ENCODE results near the gene RAPGEF3.

Gene RAPGEF3

DNA sequence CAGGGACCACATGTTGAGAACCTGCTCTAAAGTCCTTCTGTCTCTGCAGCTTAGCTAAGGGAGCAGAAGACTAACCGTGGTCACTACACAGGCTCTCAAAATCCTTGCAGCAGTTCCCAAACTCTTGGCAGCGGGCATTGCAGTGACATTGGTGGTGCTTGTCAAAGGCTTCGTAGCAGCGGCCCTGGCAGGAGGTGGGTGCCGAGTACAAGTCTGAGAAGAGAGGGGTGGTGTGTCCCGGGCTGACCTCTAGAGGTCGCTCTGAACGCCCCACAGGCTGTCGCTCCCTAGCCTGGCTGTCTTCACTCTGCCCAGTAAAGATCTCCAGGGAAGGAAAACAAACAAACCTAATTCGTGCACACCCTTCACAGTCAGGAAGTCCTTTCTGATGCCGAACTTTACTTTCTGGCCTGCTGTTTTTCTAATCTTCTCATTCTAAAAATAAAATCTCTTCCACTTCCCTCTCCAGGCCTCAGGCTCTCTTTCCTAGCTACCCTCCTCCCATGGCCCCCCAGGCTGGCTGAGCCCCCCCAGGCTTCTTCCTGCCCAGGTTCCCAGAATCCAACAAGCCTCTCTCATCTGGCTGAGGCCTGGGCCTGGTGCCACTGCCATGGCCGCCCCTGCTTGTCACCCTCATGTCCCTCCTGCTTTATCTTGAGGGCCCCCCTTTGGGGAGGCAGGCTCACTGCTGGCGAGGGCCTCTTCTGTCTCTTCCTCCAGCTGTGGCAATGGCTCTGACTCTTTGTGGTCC lies 41.1 kb downstream of the RAPGEF3 start:
- peak; percentile 33 to 36 for DNase-seq

DNA sequence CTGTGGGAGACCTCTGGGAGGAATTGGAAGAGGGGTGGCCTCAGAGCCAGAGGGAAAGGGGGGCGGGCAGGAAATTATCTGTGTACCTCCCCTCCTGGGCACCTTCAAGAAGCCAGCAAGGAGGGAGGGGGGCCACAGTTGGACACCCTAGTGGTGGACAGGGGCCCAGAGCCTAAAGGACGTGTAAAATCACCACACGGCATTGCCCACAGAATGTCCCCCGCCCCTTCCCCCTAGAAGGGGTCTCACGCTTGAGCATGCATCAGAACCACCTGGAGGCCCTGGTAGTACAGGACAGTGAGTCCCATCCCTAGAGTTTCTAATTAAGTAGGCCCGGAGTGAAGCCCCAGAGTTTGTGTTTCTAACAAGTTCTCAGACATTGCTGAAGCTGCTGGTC lies 41.6 kb downstream of the RAPGEF3 start:
- DNase-seq: no peak

DNA sequence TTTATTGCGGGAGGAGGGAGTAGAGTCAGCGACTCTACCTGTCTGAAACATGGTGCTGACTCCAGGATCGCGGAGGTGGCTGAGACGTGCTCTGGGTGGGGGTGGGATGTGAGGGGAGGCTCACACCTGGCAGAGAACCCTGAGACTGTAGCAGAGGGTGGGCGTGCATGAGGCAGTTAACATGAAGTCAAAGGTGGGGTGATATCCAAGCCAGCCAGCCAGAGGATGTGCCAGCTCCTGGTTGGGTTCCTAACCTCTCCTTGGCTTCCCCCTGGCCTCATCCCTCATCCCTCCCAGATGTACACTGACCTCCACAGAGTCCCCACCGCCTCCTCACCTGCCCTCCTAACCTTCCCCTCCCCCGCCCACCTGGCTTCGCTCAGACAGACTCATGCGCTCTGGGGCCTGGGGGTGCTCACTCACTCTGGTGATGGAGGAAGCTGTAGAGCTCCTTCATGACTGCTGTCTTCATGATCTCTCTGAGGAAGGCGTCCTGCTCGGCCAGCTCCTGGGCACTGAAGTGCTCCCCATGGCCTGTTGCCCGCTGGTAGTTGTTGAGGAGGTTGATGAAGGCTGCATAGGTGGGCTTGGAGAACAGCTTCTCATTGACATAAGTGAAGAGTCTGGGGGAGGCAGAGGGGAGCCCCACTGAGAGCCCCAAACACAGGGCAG lies 42.7 kb downstream of the RAPGEF3 start:
- DNase-seq: no peak

DNA sequence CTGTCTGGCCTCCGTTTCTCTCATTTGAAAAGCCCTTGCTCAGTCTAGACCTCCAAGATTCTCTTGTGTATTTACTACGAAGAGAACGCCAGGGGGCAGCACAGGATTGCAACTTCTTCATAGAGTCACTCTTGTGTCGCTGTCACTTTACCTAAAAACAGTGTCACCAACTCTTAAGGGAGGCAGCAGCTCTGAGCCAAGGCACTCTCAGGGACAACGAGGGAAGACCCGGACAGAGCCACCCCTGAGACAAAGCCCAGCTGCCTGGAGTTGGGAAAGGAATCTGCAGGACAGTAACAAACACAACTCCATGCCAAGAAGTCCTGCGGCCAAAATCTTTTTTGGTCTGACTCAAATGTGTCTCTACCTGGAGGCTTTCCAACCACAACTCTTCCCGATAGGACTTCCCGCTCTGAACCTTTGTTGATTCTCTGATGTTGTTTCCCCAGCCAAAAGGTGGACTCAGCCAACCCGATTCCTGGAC lies 43.2 kb downstream of the RAPGEF3 start:
- DNase-seq: peak; percentile 78 to 79

DNA sequence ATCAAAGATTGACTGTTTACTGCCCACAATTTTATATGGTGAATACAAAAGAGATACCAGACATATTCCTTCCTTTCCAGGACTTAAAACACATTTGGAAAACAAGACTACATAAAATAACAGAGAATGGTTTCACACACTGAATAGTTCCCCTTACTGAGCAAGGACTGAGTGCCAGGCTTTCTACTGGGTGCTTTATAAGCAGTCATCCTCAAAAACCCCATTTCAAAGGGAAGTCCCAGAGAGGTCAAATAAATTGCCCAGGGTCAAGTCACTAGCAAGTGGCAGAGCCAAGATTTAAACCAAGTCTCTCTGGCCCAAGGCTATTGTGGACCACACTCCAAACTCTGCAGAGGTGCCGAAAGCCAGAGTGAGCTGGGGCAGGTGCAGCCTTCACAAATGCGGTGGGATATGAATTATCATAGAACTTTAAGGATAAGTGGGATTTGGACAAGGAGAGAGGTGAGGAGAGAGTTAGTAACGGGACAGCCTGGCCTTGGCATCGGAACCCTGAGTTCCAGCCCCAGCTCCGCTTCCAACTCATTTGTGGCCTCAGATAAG lies 43.8 kb downstream of the RAPGEF3 start:
- no peak for DNase-seq

DNA sequence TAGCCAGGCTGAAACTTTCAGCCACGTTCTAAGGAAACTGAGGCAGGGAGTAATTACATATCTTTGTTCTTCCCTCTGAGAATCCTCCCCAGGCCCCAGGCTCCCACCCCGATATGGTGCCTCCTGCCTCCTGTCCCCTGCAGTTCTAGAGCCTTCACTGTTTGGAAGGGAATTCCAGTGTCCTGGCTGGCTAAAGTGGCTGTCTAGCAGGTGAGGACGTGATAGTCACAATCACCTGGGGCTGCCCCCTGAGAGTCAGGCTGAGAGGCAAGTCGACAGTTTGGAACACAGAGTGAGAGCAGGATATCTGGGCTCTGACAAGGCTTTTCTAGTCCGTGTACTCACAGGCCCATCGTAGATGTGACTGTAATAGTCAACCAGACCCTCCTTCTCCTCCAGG lies 46.5 kb downstream of the RAPGEF3 start:
- DNase-seq: no peak

DNA sequence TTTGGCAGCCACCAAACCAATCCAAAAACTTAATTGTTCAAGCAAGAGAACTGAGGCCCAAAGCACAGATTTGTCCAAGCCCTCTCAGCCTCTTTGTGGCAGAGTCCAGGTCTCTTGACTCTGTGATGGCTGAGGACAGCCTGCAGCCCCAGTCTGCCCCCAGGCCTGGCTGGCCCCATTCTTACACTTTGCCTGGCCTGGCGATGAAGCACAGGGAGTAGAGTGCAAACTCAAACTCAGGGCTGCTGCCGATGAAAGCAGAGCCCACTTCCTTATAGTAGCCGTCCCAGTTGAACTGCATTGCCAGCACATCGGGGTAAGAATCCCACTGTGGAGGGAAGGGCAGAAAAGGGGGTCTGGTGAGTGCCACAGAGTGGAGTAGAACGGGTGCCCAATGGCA lies 47.2 kb downstream of the RAPGEF3 start:
- no peak for DNase-seq

DNA sequence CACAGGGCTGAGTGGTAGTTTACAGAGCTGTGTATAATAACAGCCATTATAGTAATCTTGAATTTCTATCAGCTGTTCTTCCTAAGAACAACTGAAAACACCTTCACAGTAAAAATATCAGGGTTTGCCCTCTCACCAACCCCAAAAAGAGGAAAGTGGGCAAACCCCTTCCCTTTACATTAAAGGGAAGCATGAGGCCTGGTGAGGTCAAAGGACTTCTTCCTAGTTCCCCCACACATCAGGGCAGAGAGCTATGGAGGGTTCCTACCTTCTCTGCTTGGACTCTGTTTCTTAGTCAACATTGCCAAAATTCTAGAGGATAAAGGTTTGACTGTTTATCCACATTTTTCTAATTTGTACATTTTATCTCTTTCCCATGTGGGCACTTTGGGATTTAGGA lies 48.4 kb downstream of the RAPGEF3 start:
- no peak for DNase-seq

DNA sequence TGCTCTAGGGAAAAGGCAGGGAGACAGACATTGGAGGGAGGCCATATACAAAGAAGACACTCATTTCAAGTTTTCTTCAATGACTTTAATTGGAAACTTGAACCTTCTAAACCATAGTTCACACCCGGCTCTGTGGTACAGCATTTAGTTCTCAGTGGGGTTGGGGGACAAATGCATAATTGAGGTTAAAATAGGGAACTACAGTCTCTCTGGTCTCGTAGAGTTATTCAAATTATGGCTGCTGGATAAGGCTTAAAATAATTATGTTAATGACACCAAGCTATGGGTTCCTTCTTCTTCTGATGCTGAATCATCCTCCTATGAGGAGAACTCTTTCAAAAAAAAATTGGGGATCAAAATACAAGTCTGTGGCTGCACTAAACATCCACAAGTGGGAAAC lies 49.0 kb downstream of the RAPGEF3 start:
- no peak for DNase-seq

DNA sequence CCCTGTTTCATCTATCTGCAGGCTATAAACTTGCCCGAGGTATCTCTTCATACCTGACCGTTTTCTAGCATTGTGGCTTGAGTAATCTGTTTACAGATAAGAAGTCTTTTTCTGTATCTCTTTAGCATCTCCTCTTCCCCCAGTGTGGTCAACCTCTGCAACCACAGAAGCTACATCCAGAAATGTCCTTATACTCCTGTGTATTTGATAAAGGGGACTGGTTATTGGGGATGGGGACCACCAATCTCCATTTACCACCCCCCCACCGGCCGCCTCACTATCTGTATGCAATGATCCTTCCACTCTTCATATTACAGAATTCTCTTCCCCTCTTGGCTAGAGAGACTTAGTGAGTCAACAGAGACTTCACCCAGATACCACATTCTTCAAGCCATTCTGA lies 49.4 kb downstream of the RAPGEF3 start:
- no peak for DNase-seq

DNA sequence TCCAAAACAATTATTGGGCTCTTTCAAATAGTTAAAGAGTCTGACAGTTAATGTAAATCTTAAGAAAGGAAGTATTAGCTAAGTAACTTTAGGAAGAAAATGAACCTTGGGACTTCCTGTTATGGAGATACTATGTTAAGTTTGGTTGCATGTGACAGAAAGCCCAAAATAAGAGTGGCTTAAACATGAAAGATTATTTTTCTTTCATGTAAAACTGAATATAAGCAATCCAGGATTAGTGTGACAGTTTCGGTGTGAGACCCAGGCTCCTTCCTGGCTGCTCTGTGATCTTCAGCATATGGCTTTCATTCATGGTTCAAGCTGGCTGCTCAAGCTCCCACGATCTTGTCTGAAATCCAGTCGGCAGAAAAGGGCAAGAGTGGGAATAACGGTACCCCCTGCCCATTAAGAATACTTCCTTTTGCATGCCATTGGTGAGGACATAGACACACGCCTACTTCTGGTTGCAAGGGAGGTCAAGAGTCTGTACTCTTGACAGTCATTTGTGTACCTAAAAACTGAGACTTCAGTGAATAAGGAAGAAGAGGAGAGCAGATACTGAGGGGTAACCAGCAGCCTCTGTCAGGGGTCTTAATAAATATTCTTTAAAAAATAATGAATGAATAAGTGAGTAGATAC lies 50.7 kb downstream of the RAPGEF3 start:
- no peak for DNase-seq

DNA sequence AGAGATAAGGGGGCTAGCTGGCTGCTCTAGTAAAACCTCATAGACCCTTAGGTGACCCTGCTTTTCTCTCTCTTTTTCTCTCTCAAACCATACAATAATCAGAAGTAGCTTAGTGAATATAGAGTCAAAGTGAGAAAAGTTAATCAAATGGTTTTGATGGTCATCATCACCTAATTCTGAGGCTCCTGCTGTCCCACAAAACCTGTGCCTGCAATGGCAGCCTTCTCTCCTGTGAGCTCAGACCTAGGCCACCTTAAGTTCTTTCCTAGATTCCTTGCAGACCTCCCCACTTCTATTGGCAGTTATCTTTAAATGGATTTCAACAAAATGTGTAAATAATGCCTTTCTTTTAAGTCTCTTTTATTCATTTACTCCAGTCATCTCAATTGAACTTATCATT lies 51.3 kb downstream of the RAPGEF3 start:
- no peak for DNase-seq

DNA sequence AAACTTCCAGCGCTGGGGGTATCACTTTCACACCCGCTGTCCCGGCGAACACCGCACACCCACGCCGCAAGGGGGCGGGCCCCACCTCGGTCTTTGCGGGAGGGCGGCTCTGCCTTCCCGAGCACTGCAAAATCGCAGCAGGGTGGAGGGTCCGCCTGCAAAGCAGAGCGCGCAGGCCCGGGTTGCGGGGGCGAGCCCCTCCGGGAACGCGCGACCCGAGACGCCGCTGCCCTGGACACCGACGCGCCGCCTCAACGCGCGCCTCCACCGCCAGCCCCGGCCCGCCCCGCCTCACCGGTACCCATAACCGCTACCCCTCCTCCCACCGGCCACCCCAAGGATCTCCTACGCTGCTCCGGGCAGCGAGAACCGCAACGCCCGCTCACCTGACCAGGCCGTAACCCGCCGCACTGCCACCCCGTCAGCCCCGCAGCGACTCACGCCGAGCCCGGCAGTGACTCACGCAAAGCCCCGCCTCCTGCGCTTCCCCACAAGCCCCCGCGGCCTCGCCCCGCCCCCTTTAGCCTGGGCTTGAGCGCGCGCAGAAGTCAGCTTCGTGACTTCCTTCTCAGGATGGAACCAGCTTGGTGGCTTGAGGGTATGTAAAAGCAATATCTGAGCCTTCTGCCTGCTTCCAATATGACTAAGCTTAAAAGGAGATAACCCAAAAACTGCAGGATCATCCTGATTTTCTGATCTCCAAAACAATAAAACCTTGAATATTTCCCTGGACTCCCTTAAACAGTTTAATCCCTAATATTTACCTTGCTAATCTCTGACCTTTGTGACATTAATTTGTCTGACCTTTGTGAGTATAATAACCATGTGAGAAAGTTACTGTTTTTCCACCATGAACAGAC lies 52.9 kb downstream of the RAPGEF3 start, which contains the start of gene RPAP3:
RPAP3 (minus strand) TSS at position 465 of the 860 bp plus-strand sequence. CDS start 3,190 bp downstream, outside the sequence.
- peak; percentile 96 to 97 for DNase-seq

DNA sequence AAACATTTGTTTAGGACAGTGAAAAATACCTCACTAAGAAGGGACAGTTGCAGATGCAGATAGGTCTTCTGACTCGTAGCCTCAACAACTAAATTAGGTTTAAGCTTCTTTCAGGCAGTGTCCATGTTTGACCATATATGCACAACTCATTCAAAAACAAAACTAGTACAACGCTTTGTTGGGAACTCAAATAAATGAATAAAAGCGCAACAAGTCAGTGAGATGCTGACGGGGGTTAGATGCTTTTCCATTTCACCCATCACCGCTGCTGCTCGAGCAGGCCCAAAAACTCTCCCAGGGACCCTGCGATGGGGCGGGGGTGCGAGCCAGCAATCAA lies 53.5 kb downstream of the RAPGEF3 start:
- DNase-seq: no peak

DNA sequence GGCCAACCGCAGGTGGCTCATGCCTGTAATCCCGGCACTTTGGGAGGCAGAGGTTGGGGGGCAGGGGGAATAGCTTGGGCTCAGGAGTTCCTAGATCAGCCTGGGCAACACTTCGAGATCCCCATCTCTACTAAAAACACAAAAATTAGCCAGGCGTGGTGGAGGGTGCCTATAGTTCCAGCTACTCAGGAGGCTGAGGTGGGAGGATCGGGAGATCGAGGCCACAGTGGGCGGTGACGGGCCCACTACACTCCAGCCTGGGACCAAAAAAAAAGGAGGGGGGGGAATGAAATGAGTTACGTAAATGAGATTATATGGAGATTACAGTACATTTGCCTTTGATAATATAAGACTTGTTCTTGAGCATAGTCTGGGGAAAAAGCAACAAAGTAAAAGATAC lies 54.0 kb downstream of the RAPGEF3 start:
- DNase-seq: no peak

DNA sequence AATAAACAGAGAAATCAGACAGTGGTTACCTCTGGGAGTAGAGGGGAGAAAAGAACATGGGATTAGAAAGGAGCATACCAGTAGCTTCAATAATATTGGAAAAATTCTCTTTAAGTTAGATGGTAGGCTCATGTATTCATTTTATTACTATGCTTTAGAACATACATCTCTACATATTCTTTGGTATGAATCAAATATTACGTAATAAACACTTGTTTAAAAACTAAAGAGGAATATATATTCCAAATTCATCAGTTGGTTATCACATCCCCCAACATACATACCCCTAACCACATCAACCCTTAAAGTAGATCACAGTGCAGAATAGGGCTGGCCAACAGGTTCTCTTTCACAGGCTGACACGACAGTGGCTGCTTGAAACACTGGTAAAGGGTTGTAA lies 58.4 kb downstream of the RAPGEF3 start:
- no peak for DNase-seq

DNA sequence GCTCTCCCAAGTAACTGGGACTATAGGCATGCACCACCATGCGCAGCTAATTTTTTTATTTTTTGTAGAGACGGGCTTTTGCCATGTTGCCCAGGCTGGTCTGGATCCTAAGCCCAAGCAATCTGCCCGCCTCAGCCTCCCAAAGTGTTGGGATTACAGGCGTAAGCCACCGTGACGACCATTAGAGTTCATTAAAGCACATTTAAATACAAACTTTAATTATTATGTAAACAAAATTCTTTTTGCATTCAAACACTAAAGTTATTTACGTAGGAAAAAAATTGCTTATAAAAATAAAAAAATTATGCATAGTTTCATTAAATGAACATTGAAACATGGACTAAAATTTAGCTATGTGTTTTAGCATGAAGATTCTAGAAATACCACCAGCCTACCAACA lies 60.0 kb downstream of the RAPGEF3 start:
- no peak for DNase-seq

DNA sequence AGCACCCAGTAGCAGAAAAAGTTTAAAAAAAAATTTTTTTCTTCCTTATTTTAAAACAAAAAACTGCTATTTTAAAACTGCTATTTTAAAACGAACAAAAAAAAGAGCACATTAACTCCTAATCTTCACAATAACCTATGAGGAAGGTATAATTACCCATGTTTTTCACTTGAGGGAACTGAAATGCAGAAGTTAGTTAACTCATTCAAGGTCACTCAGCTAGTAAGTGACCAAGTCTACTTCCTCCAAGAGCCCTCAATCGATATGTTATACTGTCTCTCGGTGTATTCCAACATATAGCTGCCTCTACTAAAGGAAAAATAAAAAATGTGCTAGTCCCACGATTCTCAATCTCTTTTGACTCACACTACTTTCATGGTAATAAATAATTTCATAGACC lies 60.6 kb downstream of the RAPGEF3 start:
- DNase-seq: no peak

DNA sequence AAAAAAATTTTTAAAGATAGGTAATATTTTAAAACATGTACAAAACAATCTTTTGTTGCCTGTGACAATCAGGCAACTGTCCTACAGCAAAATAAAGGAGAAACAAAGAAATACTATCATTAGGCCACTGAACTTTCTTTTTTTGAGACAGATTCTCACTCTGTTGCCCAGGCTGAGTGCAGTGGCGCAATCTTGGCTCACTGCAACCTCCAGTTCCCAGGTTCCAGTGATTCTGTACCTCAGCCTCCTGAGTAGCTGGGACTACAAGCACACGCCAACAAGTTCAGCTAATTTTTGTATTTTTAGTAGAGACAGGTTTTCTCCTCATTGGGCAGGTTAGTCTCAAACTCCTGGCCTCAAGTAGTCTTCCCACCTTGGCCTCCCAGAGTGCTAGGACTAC lies 69.5 kb downstream of the RAPGEF3 start:
- DNase-seq: no peak

DNA sequence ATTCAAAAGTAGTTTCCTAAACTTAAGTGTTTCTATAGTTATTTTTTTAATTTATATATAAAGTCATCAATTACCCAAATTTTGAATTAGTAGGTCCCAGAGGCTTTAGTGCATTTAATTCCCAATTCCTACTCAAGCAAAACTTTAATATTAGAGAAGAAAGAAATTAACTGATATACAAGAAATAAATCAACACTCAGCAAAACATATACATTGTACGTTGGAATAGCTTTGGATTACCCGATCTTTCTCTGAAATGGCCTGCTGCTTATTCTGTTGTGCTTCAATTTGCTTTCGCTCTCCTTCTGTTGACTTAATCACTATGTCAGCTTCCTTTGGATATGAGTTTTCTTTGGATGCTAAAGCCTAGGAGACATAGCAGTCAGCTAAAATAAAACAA lies 71.0 kb downstream of the RAPGEF3 start:
- no peak for DNase-seq

DNA sequence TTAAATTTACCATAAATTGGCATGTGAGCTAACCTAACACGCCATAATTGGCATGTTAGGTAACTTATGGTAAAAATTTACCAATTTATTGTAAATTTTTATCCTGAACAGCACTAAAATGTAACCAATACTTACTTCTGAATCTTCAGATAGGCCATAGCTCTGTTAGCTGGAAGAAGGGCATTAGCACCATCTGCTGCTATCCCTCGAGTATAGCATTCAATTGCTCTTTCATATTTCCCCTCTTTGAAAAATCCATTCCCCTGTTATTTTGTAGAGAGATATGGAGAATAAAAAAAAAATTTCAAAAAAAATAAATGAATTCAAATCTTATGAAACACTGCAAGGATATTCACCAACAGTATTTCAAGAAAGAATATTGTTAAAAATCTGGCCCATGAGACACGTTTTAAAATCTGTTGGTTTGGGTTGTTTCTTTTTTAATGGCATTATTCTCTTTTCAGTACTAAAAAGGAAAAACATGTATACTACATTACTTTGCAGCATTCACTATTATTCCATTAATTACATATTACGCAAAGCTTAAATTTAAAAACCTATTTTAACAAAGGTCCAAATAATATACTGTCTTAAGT lies 71.9 kb downstream of the RAPGEF3 start:
- peak in 1 of 2 experiments; percentile 11 for DNase-seq
